Prostate gland (tissue), 2 donors: Measurements from ENCODE around the gene IFRD1. TPM values are rescaled to one million over a fixed set of nuclear protein-coding genes. Genes with fewer than 3 reads are reported as not detected.

Experiments
- DNase-seq: peaks from one replicate; pipeline ENCODE4 v3.0.0-alpha.2; 2019; ENCODE audit warnings: low spot score
- H3K27ac ChIP-seq, 2 donors: fragments of 200-600 bp; sonication (generic); 2 replicates each; pipeline ENCODE4 v1.5.1; 2017 to 2019
- H3K27me3 ChIP-seq: fragments of 200-600 bp; sonication (generic); replicated peaks from 2 replicates; pipeline ENCODE4 v1.5.1; 2019; ENCODE audit not compliant: insufficient read depth
- H3K36me3 ChIP-seq, 2 donors: fragments of 200-600 bp; sonication (generic); 1 replicate in 1 of 2; 2 replicates in 1 of 2; pipeline versions ENCODE4 v1.5.1 to v1.8.1; 2017 to 2019
- H3K4me1 ChIP-seq: fragments of 200-600 bp; sonication (generic); replicated peaks from 2 replicates; pipeline ENCODE4 v1.5.1; 2019
- H3K4me3 ChIP-seq, 2 donors: fragments of 200-600 bp; sonication (generic); 2 replicates each; pipeline ENCODE4 v1.5.1; 2017 to 2019
- H3K9me3 ChIP-seq: fragments of 200-600 bp; sonication (generic); 2 replicates; pipeline ENCODE4 v1.5.1; 2017
- CTCF ChIP-seq, 4 experiments: fragments of 200-600 bp in 2 of 4; fragments of 450-650 bp in 2 of 4; sonication (generic) in 2 of 4; IDR thresholded peaks; 1 replicate in 3 of 4; 2 replicates in 1 of 4; pipeline ENCODE4 v1.5.1; 2016 to 2019; ENCODE audit warnings: antibody characterized with exemption in 4 of 4, mild to moderate bottlenecking in 2 of 4, moderate library complexity in 2 of 4
- POLR2A ChIP-seq: fragments of 450-650 bp; IDR thresholded peaks from one replicate; pipeline ENCODE4 v1.6.1; 2016; ENCODE audit warnings: antibody characterized with exemption, mild to moderate bottlenecking
- POLR2AphosphoS5 ChIP-seq: sonication (generic); formaldehyde crosslinking; IDR thresholded peaks from one replicate; pipeline ENCODE4 v1.6.1; 2017; ENCODE audit warnings: antibody characterized with exemption
- WGBS: methylation state at CpG from one replicate; pipeline ENCODE4 v1.1.5; 2018; 5-methylcytosine and 5-hydroxymethylcytosine counted together
- intact Hi-C: fragments of 100-400 bp; cut with DNase I; formaldehyde crosslinking; loops from one replicate; pipeline ENCODE4 v1.14.2; 2022
- small RNA-seq, 2 donors: library from RNA; depleted of rRNA; stranded (forward); fragments of <200 nt; gene quantifications; one replicate each; pipeline ENCODE3, GENCODE V24; 2016
- total RNA-seq, 2 donors: library from RNA; depleted of rRNA; stranded (reverse); fragments of >200 nt; gene quantifications; one replicate each; pipeline ENCODE4 v1.1.0, GENCODE V29; 2016

Gene IFRD1
- total RNA-seq, 2 donors from 2014 or later = 57.5 to 58.5 TPM

- Histone ChIP-seq H3K36me3 (no peaks in the 10 kb centered on the region), H3K27ac (no peak overlapping the region), H3K4me3 (no peak overlapping the region), H3K4me1 (no peaks in the 10 kb centered on the region), H3K9me3 (no peaks in the 10 kb centered on the region), H3K27me3 (no peaks in the 10 kb centered on the region)
- 95% methylated on average over 2 of the region's 2 CpGs for WGBS
- no peak for DNase-seq
- TF ChIP-seq POLR2AphosphoS5 (no peak), POLR2A (no peak), CTCF (IDR thresholded peaks at IDR 0.05) (no peak)
- intact Hi-C loops = no loop called here
These were observed 73.6 kb downstream of the IFRD1 start for GRCh38 chr7:112523871-112524270.

Small RNA genes lying within 50 kb of the gene (small RNA-seq; reads per million reads assigned to genes)
- gene AC079741.1 = 0 reads per million in 2 donors

Other genes with a start within 250 kb of the IFRD1 start
- 10 to 100 TPM; 21.8 to 37.4 TPM for gene DOCK4, start 244.1 kb upstream of the IFRD1 start, total RNA-seq
- 10 to 100 TPM; 23.0 to 33.1 TPM for gene ZNF277, start 243.8 kb upstream of the IFRD1 start, total RNA-seq
- 1 to 10 TPM in 1 of 2 donors, not detected in 1; 1.5 TPM for gene LSMEM1, start 30.5 kb downstream of the IFRD1 start, total RNA-seq